Suprapubic skin (tissue), 4 donors: ENCODE data around the gene NUTM2A. TPM values are rescaled to one million over a fixed set of nuclear protein-coding genes. Genes with fewer than 3 reads are reported as not detected.
A peak's percentile ranks its signal among the peaks of the same experiment; 100 is the strongest.
"Not testable (repeated sequence)": the region's sequence is repeated elsewhere in the genome, so short reads cannot be mapped to it uniquely, and the experiment has no call there.

Experiments
- DNase-seq, 2 donors: peaks; one replicate each; pipeline ENCODE4 v3.0.0-alpha.2; 2019; ENCODE audit warnings: low spot score in 2 of 2
- H3K27ac ChIP-seq: fragments of 200-600 bp; sonication (generic); one replicate; pipeline ENCODE4 v1.5.1; 2019
- H3K27me3 ChIP-seq: fragments of 200-600 bp; sonication (generic); one replicate; pipeline ENCODE4 v1.5.1; 2019
- H3K36me3 ChIP-seq: fragments of 200-600 bp; sonication (generic); one replicate; pipeline ENCODE4 v1.5.1; 2019
- H3K4me1 ChIP-seq: fragments of 200-600 bp; sonication (generic); one replicate; pipeline ENCODE4 v1.5.1; 2019
- H3K4me3 ChIP-seq: fragments of 200-600 bp; sonication (generic); one replicate; pipeline ENCODE4 v1.5.1; 2019; ENCODE audit warnings: mild to moderate bottlenecking
- H3K9me3 ChIP-seq: fragments of 200-600 bp; sonication (generic); one replicate; pipeline ENCODE4 v1.5.1; 2019
- WGBS: methylation state at CpG from one replicate; pipeline ENCODE4 v1.1.5; 2018; 5-methylcytosine and 5-hydroxymethylcytosine counted together
- total RNA-seq, 4 donors: library from RNA; depleted of rRNA; stranded (reverse); fragments of >200 nt; gene quantifications; one replicate each; pipeline ENCODE4 v1.1.0, GENCODE V29; 2016

NUTM2A gene
- 1 to 10 TPM; 1.4 to 2.9 (median 2.6) TPM for total RNA-seq

GRCh38 chr10:87225148-87225547, at the start of gene NUTM2A:
Gene NUTM2A, plus strand, starts transcription at chr10:87225448. Its CDS starts 383 bp downstream, at chr10:87225831.
- DNase-seq, H3K4me1 ChIP-seq, H3K27me3 ChIP-seq, H3K27ac ChIP-seq, H3K4me3 ChIP-seq, H3K9me3 ChIP-seq, H3K36me3 ChIP-seq: not testable (repeated sequence)
- no CpG with 5 or more reads among the region's 3 CpGs for WGBS

GRCh38 chr10:87177587-87177986, 47.7 kb upstream of the NUTM2A start:
- 94% methylated on average over 3 of the region's 3 CpGs for WGBS
- not testable (repeated sequence) for H3K4me1 ChIP-seq, DNase-seq

GRCh38 chr10:87184421-87184820, 40.8 kb upstream of the NUTM2A start:
- DNase-seq, H3K9me3 ChIP-seq, H3K27ac ChIP-seq, H3K4me3 ChIP-seq, H3K4me1 ChIP-seq, H3K27me3 ChIP-seq: not testable (repeated sequence)
- peaks cover 31% of the 10 kb centered on the region for H3K36me3 ChIP-seq
- WGBS: 77% methylated on average over 5 of the region's 6 CpGs

More at GRCh38 chr10:87177587-87177986, 47.7 kb upstream of the NUTM2A start:
- not testable (repeated sequence) for H3K36me3 ChIP-seq, H3K27ac ChIP-seq, H3K4me3 ChIP-seq, H3K27me3 ChIP-seq, H3K9me3 ChIP-seq

DNA sequence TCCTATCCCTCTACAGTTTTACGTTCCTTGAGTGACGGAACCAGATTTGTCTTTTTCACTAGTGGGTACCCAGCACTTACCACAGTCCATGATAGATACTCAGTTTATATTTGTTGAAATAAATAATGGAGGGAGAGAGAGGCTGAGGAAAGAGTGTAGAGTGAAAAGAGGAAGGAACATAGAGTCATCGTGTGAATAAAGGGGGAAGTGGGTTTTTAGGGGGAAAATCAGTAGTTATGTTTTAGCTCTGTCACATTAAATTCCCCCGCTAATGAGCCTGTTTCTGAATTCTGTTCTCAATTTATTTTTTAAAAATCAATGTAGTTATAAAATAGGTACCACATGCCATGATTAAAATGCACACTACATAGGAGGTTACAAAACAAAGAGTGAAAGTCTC, 39.2 kb upstream of the NUTM2A start:
- WGBS: 97% methylated on average over 4 of the region's 4 CpGs
- H3K36me3 ChIP-seq: peaks cover 35% of the 10 kb centered on the region
- H3K4me3 ChIP-seq, H3K27me3 ChIP-seq, H3K4me1 ChIP-seq, DNase-seq, H3K27ac ChIP-seq, H3K9me3 ChIP-seq: not testable (repeated sequence)

DNA sequence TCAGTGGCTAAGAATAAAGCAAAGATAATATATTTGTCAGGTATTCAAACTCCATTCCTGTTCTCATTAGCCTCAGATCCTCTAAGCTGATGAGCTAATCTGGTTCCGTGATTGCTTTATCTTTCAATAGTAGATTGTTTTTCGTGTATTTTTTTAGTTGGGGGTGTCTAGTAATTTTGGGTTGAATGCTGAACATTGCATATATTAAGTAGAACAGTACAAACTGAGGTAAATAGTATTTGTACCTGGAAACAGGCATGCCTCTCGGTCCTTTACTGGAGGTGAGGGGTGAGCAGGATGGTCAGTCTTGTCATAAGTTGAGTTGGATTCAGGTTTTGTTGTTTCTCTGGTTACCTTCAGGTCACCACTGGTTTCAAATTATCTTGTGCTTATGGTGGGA, 37.7 kb upstream of the NUTM2A start:
- H3K36me3 ChIP-seq: peaks cover 36% of the 10 kb centered on the region
- H3K27me3 ChIP-seq, DNase-seq, H3K4me1 ChIP-seq, H3K4me3 ChIP-seq, H3K9me3 ChIP-seq, H3K27ac ChIP-seq: not testable (repeated sequence)
- 94% methylated on average over 3 of the region's 3 CpGs for WGBS

- WGBS: 89% methylated on average over 3 of the region's 3 CpGs
- not testable (repeated sequence) for H3K4me3 ChIP-seq, DNase-seq, H3K4me1 ChIP-seq, H3K27me3 ChIP-seq, H3K9me3 ChIP-seq, H3K27ac ChIP-seq
- H3K36me3 ChIP-seq: peaks cover 24% of the 10 kb centered on the region
Measured at GRCh38 chr10:87191841-87192240, 33.4 kb upstream of the NUTM2A start.

DNA sequence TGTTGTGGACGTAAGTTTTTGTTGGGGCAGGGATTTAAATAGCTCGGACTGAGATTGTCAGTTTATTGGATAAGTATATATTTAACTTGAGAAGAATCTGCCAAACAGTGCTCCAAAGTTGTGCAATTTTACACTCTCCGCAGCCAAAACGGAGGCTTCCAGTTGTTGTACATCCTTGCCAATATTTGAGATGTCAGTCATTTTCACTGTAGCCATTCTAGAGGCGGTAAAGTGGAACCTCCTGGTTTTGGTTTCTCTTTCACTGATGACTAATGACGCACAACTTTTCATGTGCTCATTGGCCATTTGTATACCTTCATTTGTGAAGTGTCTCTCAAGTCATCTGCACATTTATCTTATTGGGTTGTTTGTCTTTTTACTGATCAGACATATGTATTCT, 24.3 kb upstream of the NUTM2A start:
- H3K27me3 ChIP-seq, DNase-seq, H3K9me3 ChIP-seq, H3K36me3 ChIP-seq, H3K27ac ChIP-seq, H3K4me1 ChIP-seq: not testable (repeated sequence)
- peak overlapping the region; percentile 9 for H3K4me3 ChIP-seq
- 34% methylated on average over 6 of the region's 6 CpGs for WGBS

DNA sequence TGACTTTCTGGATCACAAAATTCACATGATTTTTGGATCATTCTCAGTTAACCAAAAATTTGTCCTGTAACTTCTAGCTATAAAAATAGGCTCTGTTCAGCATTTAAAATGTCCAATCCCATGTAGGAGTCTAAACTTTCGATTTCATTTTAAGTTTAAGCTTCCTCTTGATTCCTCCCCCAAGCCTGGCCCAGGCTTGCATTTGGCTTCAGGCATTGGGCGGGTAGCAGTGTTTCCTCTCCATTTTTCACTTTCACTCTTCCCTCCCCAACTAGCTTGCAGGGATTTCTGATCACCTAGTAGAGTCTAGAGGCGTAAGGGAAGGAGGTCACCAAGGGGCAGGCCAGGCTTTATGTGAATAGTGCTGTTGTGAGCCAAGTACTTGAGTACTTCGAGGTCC, 20.4 kb upstream of the NUTM2A start:
- H3K36me3 ChIP-seq, H3K9me3 ChIP-seq, H3K4me1 ChIP-seq, H3K27me3 ChIP-seq, H3K27ac ChIP-seq, DNase-seq, H3K4me3 ChIP-seq: not testable (repeated sequence)
- WGBS: 3% methylated on average over 2 of the region's 4 CpGs

- not testable (repeated sequence) for H3K4me1 ChIP-seq, H3K9me3 ChIP-seq, H3K4me3 ChIP-seq, DNase-seq, H3K36me3 ChIP-seq, H3K27me3 ChIP-seq, H3K27ac ChIP-seq
- 86% methylated on average over 4 of the region's 4 CpGs for WGBS
Measured at GRCh38 chr10:87206922-87207321, 18.3 kb upstream of the NUTM2A start.

DNA sequence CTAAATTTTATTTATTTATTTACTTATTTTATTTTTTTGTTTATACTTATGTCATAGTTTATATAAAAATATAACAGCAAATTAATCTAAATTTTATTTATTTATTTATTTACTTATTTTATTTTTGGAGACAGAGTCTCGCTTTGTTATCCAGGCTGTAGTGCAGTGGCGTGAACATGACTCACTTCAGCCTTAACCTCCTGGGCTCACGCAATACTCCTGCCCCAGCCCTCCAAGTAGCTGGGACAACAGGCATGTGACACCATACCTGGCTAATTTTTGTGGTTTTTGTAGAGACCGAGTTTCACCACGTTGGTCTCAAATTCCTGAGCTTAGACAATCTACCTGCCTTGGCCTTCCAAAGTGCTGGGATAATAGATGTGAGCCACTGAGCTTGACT, 14.9 kb upstream of the NUTM2A start:
- H3K27me3 ChIP-seq, DNase-seq, H3K27ac ChIP-seq, H3K4me3 ChIP-seq, H3K36me3 ChIP-seq, H3K4me1 ChIP-seq, H3K9me3 ChIP-seq: not testable (repeated sequence)
- 90% methylated on average over 5 of the region's 5 CpGs for whole genome bisulfite sequencing

DNA sequence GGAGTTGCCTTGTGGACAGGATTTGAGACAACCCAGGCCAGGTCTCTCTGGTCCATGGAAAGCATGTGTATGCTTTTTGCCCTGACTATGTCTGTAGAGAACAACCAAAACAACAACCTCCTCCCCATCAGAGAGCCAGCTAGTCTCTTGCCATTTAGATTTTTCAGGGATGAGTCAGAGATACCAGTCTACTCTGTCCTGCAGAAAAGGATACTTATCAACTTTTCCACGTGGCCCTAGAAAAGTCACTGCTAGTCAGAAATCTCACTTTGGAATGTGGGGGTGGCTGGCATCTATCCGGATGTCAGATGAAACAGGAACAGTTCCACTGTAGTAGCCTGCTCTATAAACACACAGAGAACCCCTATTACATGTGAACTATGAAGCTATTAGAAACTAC, 13.4 kb upstream of the NUTM2A start:
- H3K27me3 ChIP-seq, H3K9me3 ChIP-seq, DNase-seq, H3K4me1 ChIP-seq, H3K27ac ChIP-seq, H3K4me3 ChIP-seq, H3K36me3 ChIP-seq: not testable (repeated sequence)
- 78% methylated on average over 2 of the region's 2 CpGs for WGBS

DNA sequence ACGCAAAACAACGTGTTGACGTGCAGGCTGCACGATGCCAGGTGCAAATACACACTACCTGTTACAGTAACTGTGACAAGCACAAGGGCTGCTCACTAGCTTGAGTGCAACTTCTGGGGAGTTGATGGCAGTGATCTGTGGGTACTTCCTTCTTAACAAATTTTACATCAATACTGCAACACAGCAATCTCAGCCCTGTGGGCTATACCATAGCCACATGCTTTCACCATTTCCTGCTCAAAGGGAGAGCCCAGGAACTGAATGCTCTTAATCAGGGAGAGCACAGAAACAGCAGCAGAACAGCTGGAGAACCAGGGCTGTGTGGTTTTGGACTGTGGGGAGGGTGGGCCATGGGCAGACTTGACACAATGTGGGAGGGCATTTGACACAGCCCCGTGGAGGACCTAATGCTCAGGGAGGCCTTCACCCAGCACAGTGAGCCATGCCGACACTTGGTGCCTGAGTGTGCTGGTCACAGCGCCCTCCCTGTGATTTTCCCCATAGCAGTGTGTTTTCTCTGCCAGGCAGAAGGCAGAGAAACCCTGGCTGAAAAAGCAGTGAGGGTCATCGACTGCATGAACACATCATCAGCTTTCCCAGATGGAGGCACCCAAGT, 12.0 kb upstream of the NUTM2A start:
- not testable (repeated sequence) for H3K9me3 ChIP-seq, H3K4me3 ChIP-seq, H3K27me3 ChIP-seq, DNase-seq, H3K36me3 ChIP-seq, H3K4me1 ChIP-seq, H3K27ac ChIP-seq
- WGBS: 84% methylated on average over 4 of the region's 8 CpGs

DNA sequence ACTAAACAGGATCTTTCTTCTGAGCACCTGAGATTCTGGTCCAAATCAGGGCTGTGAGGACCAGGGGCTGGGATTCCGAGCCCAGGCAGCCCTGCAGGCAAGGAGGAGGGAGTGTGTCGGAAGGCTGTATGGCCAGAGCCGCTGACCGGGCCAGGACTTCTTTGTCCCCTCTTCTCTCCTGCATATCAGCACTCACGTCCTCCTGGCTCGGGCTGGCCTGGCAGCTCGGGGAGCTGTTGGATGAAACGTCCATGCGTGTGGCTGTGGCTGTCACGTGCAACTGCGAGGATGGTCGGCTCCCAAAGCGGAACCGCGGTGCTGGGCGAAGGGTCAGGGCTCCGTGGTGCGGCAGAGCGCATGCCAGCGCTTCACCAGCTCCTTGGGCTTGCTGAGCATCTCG, 11.4 kb upstream of the NUTM2A start:
- WGBS: 90% methylated on average over 9 of the region's 21 CpGs
- H3K4me3 ChIP-seq, H3K9me3 ChIP-seq, H3K27ac ChIP-seq, H3K4me1 ChIP-seq, H3K27me3 ChIP-seq, DNase-seq, H3K36me3 ChIP-seq: not testable (repeated sequence)

DNA sequence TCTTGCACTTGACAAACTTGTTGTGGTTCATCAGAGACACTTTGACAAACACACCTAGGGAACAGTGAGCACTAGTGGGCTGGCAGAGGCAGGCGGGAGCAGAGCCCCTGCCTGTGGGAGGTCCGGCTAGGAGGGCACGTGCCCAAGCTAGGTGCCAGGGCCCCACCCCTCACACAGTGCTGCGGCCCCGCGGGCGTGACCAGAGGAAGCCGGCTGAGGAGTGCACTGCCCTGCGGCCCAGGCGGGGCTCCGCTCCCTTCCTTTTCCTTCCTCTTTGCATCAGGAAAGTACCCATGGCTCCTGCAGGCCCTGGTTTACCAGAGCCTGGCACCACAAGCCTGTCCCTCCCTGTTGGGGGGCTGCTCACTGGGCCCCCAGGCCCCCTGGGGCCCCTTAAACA, 9.1 kb upstream of the NUTM2A start:
- not testable (repeated sequence) for H3K4me1 ChIP-seq, H3K36me3 ChIP-seq, H3K27me3 ChIP-seq, H3K27ac ChIP-seq, H3K4me3 ChIP-seq, DNase-seq, H3K9me3 ChIP-seq
- 76% methylated on average over 3 of the region's 11 CpGs for WGBS

GRCh38 chr10:87219370-87219769, 5.9 kb upstream of the NUTM2A start:
- H3K36me3 ChIP-seq, H3K4me3 ChIP-seq, DNase-seq, H3K27ac ChIP-seq, H3K4me1 ChIP-seq, H3K27me3 ChIP-seq, H3K9me3 ChIP-seq: not testable (repeated sequence)
- no CpG with 5 or more reads among the region's 5 CpGs for WGBS
